Mesendoderm (in vitro differentiated cells): Measurements from ENCODE around the gene CCDC134.

ENCODE experiments used
- DNase-seq: peaks from one replicate; pipeline ENCODE4 v3.0.0; 2013
- H2AK5ac ChIP-seq: 2 replicates; pipeline ENCODE4 v1.6.1; 2013; ENCODE audit warnings: low read length, inconsistent platforms
- H2BK120ac ChIP-seq: 2 replicates; pipeline ENCODE4 v1.6.1; 2013; ENCODE audit warnings: low read depth, mild to moderate bottlenecking, low read length, moderate library complexity, mixed read lengths
- H2BK15ac ChIP-seq: replicated peaks from 2 replicates; pipeline ENCODE4 v1.6.1; 2013; ENCODE audit warnings: low read depth, mild to moderate bottlenecking, moderate library complexity
- H2BK5ac ChIP-seq: 2 replicates; pipeline ENCODE4 v1.6.1; 2013; ENCODE audit warnings: low read length, inconsistent platforms
- H3K18ac ChIP-seq: 2 replicates; pipeline ENCODE4 v1.6.1; 2013; ENCODE audit warnings: mild to moderate bottlenecking, low read length, mixed read lengths
- H3K23ac ChIP-seq: one replicate; pipeline ENCODE4 v1.6.1; 2013; ENCODE audit warnings: low read length
- H3K27ac ChIP-seq: 2 replicates; pipeline ENCODE4 v1.5.1; 2013; ENCODE audit warnings: low read depth, mild to moderate bottlenecking, inconsistent platforms, low read length, moderate library complexity
- H3K27me3 ChIP-seq: 2 replicates; pipeline ENCODE4 v1.6.1; 2013; ENCODE audit warnings: low read length, control low read depth, mild to moderate bottlenecking, inconsistent platforms; ENCODE audit not compliant: insufficient read depth, poor library complexity
- H3K36me3 ChIP-seq: 2 replicates; pipeline ENCODE4 v1.6.1; 2013; ENCODE audit warnings: low read length, inconsistent platforms; ENCODE audit not compliant: control insufficient read depth, insufficient read depth
- H3K4ac ChIP-seq: one replicate; pipeline ENCODE4 v1.6.1; 2013; ENCODE audit warnings: low read depth, mild to moderate bottlenecking, low read length, moderate library complexity
- H3K4me1 ChIP-seq: 2 replicates; pipeline ENCODE4 v1.6.1; 2013; ENCODE audit warnings: low read depth, low read length, inconsistent platforms; ENCODE audit not compliant: control insufficient read depth
- H3K4me2 ChIP-seq: 2 replicates; pipeline ENCODE4 v1.6.1; 2013; ENCODE audit warnings: low read length
- H3K4me3 ChIP-seq: 2 replicates; pipeline ENCODE4 v1.5.1; 2013; ENCODE audit warnings: mild to moderate bottlenecking, low read length
- H3K56ac ChIP-seq: one replicate; pipeline ENCODE4 v1.6.1; 2013; ENCODE audit warnings: low read length
- H3K79me1 ChIP-seq: 2 replicates; pipeline ENCODE4 v1.6.1; 2013; ENCODE audit warnings: low read length, inconsistent platforms
- H3K79me2 ChIP-seq: 2 replicates; pipeline ENCODE4 v1.6.1; 2013; ENCODE audit warnings: mild to moderate bottlenecking, low read length; ENCODE audit not compliant: control insufficient read depth, insufficient read depth
- H3K9ac ChIP-seq: 2 replicates; pipeline ENCODE4 v1.6.1; 2013; ENCODE audit warnings: low read length, inconsistent platforms
- H4K5ac ChIP-seq: one replicate; pipeline ENCODE4 v1.6.1; 2013; ENCODE audit warnings: low read length
- H4K8ac ChIP-seq: one replicate; pipeline ENCODE4 v1.6.1; 2013; ENCODE audit warnings: low read depth, mild to moderate bottlenecking, control low read depth, low read length, moderate library complexity
- WGBS: extraction: QIAGEN DNeasy Blood & Tissue Kit; methylation state at CpG from one replicate; pipeline ENCODE4 v1.1.7; 2013; ENCODE audit warnings: low lambda C conversion rate, missing lambda C conversion rate; ENCODE audit not compliant: insufficient coverage; ENCODE audit errors: extremely low coverage; 5-methylcytosine and 5-hydroxymethylcytosine counted together

Gene CCDC134

GRCh38 chr22:41808400-41808799 lies 7.9 kb downstream of the CCDC134 start:
- Histone ChIP-seq H4K5ac (no peak overlapping the region), H3K4me2 (no peak overlapping the region), H4K8ac (no peak overlapping the region), H3K4me3 (no peak overlapping the region), H3K56ac (no peak overlapping the region), H3K18ac (no peak overlapping the region), H2BK15ac (no peak overlapping the region), H2BK120ac (no peak overlapping the region), H3K4ac (no peak overlapping the region), H3K9ac (no peak overlapping the region), H3K79me2 (no peaks in the 10 kb centered on the region), H2BK5ac (no peak overlapping the region), H3K27ac (no peak overlapping the region), H3K36me3 (no peaks in the 10 kb centered on the region), H3K23ac (no peak overlapping the region), H3K79me1 (no peaks in the 10 kb centered on the region), H3K4me1 (no peaks in the 10 kb centered on the region), H2AK5ac (no peak overlapping the region), H3K27me3 (no peaks in the 10 kb centered on the region)
- no CpG with 5 or more reads among the region's 6 CpGs for WGBS
- no peak for DNase-seq

DNA sequence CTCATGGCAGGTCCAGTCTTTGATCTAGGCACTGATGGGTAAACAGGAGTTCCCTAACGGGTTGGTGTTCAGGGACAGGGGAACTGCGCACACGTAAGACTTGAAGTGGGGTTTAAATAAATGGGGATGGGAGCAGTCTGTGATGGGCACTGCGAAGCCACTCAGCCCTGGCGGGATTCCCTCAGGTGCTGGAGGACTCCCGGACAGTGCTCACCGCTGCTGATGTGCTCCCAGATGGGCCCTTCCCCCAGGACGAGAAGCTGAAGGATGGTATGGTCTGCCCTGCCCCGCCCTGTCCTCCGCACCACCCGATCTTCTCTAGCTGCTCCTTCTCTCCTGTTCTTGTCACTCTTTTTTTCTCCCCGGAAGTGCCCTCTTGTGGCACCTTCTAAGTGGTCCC lies 9.5 kb downstream of the CCDC134 start:
- H4K5ac ChIP-seq, result no peak overlapping the region
- H3K23ac ChIP-seq, result no peak overlapping the region
- no peak overlapping the region for H2BK120ac ChIP-seq
- H3K4me3 ChIP-seq, result no peak overlapping the region
- no peaks in the 10 kb centered on the region for H3K27me3 ChIP-seq
- no peaks in the 10 kb centered on the region for H3K79me1 ChIP-seq
- no peaks in the 10 kb centered on the region for H3K4me1 ChIP-seq
- H3K9ac ChIP-seq, result no peak overlapping the region
- H3K79me2 ChIP-seq, result no peaks in the 10 kb centered on the region
- no peak overlapping the region for H2AK5ac ChIP-seq
- H3K4me2 ChIP-seq, result no peak overlapping the region
- no peak overlapping the region for H3K18ac ChIP-seq
- H3K27ac ChIP-seq, result no peak overlapping the region
- H3K4ac ChIP-seq, result no peak overlapping the region
- no peaks in the 10 kb centered on the region for H3K36me3 ChIP-seq
- no peak overlapping the region for H3K56ac ChIP-seq
- no peak for DNase-seq
- WGBS, result no CpG with 5 or more reads among the region's 12 CpGs
- H4K8ac ChIP-seq, result no peak overlapping the region
- no peak overlapping the region for H2BK15ac ChIP-seq
- no peak overlapping the region for H2BK5ac ChIP-seq

DNA sequence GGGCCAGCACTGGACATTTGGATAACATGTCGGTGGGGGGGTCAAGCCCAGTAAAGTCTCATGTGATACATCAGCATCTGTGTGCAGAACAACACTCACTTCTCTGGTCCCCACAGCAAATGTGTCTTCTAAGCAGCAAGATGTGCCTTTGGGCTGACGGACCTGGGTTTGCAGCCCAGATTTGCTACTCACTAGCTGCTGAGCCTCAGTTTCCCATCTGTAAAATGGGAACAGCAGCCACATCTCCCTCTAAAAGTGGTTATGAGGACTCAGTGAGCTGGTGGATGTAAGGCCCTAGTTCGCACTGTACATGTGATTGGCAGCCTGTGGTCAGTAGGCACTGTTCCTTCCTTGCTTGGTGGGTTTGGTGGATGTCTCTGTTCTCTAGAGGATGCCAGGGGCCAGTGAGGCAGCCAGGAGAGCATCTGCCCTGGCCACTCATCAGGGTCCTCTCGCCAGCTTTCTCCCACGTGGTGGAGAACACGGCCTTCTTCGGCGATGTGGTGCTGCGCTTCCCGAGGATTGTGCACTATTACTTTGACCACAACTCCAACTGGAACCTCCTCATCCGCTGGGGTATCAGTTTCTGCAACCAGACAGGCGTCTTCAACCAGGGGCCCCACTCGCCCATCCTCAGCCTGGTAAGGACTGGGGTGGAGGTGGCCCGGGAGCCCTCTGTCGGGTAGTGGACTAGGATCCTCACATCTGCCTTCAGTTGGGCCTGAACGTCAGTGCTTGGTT lies 12.5 kb downstream of the CCDC134 start:
- Histone ChIP-seq H3K18ac (no peak overlapping the region), H3K36me3 (peaks cover 3% of the 10 kb centered on the region), H3K9ac (no peak overlapping the region), H3K79me1 (no peaks in the 10 kb centered on the region), H2BK5ac (no peak overlapping the region), H3K56ac (no peak overlapping the region), H3K4me3 (no peak overlapping the region), H3K23ac (no peak overlapping the region), H4K8ac (no peak overlapping the region), H2BK15ac (no peak overlapping the region), H2BK120ac (no peak overlapping the region), H3K4me1 (no peaks in the 10 kb centered on the region), H3K4ac (no peak overlapping the region), H3K27ac (no peak overlapping the region), H3K79me2 (no peaks in the 10 kb centered on the region), H3K27me3 (no peaks in the 10 kb centered on the region), H4K5ac (no peak overlapping the region), H2AK5ac (no peak overlapping the region), H3K4me2 (no peak overlapping the region)
- no peak for DNase-seq
- no CpG with 5 or more reads among the region's 16 CpGs for WGBS

DNA sequence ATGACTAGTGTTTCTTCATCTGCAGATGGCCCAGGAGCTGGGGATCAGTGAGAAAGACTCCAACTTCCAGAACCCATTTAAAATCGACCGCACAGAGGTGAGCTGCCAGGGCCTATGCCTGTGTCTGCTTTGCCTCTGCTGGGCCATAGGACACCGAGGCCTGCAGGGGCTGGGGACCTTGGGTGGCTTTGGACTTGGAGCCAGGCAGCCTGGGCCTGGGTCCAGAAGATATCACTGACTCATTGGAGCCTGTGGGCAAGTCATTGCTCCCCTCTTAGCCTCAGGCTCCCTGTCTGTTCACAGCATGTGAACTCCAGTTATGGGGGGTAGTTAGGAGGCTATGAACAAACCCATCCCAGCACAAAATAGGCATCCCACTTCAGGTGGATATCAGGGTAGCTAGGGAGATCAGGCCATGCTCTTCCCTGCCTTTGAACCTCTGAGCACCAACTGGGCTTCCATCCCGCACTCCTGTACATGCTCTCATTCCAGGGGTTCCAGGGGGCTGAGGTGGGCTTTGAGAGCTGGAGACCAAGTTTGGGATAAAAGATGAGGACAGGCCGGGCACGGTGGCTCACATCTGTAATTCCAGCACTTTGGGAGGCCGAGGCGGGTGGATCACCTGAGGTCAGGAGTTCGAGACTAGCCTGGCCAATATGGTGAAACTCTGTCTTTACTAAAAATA lies 13.4 kb downstream of the CCDC134 start:
- no CpG with 5 or more reads among the region's 9 CpGs for WGBS
- Histone ChIP-seq H3K36me3 (peaks cover 3% of the 10 kb centered on the region), H3K23ac (no peak overlapping the region), H3K79me1 (no peaks in the 10 kb centered on the region), H4K5ac (no peak overlapping the region), H2AK5ac (no peak overlapping the region), H3K4me1 (no peaks in the 10 kb centered on the region), H2BK120ac (no peak overlapping the region), H3K27me3 (no peaks in the 10 kb centered on the region), H3K27ac (no peak overlapping the region), H3K18ac (no peak overlapping the region), H2BK5ac (no peak overlapping the region), H4K8ac (no peak overlapping the region), H3K4ac (no peak overlapping the region), H3K4me2 (no peak overlapping the region), H3K9ac (no peak overlapping the region), H3K79me2 (no peaks in the 10 kb centered on the region), H2BK15ac (no peak overlapping the region), H3K56ac (no peak overlapping the region), H3K4me3 (no peak overlapping the region)
- DNase-seq, result no peak

GRCh38 chr22:41815716-41816115 lies 15.2 kb downstream of the CCDC134 start:
- Histone ChIP-seq H2BK5ac (no peak overlapping the region), H2BK120ac (no peak overlapping the region), H3K79me1 (no peaks in the 10 kb centered on the region), H3K56ac (no peak overlapping the region), H3K4me1 (no peaks in the 10 kb centered on the region), H4K5ac (no peak overlapping the region), H3K79me2 (no peaks in the 10 kb centered on the region), H3K27ac (no peak overlapping the region), H3K9ac (no peak overlapping the region), H4K8ac (no peak overlapping the region), H3K36me3 (peaks cover 3% of the 10 kb centered on the region), H3K18ac (no peak overlapping the region), H3K27me3 (no peaks in the 10 kb centered on the region), H3K23ac (no peak overlapping the region), H2BK15ac (no peak overlapping the region), H3K4me2 (no peak overlapping the region), H3K4me3 (no peak overlapping the region), H2AK5ac (no peak overlapping the region), H3K4ac (no peak overlapping the region)
- DNase-seq, result no peak
- no CpG with 5 or more reads among the region's 3 CpGs for WGBS
